Activated CD8-positive, alpha-beta memory T cell treated with anti-CD3 and anti-CD28 coated beads for 36 hours (primary cell): ENCODE measurements around the gene HNRNPA1L2. TPM values are rescaled to one million over a fixed set of nuclear protein-coding genes. Genes with fewer than 3 reads are reported as not detected.
"Not testable (repeated sequence)": the region's sequence is repeated elsewhere in the genome, so short reads cannot be mapped to it uniquely, and the experiment has no call there.

Experiments
- CTCF ChIA-PET: fragments of 350-600 bp; sonication (Branson Sonifier 250); formaldehyde crosslinking; loops from one replicate; lab custom pipeline; 2021; ENCODE audit warnings: antibody characterized with exemption; lab: Charles Lee
- POLR2A ChIA-PET: fragments of 350-600 bp; sonication (Branson Sonifier 250); formaldehyde crosslinking; loops from one replicate; lab custom pipeline; 2021; ENCODE audit warnings: antibody characterized with exemption; lab: Charles Lee
- total RNA-seq, 2 experiments: library from RNA; stranded (reverse); gene quantifications; one replicate each; pipeline ENCODE4 v1.2.3, GENCODE V29; 2021

Gene HNRNPA1L2
- total RNA-seq, 2 experiments from 2014 or later, result 8.2 to 9.8 TPM

- POLR2A ChIA-PET, CTCF ChIA-PET: not testable (repeated sequence)
Observed at GRCh38 chr13:52631083-52631690, 11.0 kb upstream of the HNRNPA1L2 start.

- POLR2A ChIA-PET, result no interaction called here
- CTCF ChIA-PET, result interaction anchor here (0.6 to 1.5 kb wide), 2 partner anchors 21 to 1287 kb away, joined by 4 read pairs; no protein-coding TSS in a partner anchor
Observed at GRCh38 chr13:52638666-52639328, 3.4 kb upstream of the HNRNPA1L2 start.

DNA sequence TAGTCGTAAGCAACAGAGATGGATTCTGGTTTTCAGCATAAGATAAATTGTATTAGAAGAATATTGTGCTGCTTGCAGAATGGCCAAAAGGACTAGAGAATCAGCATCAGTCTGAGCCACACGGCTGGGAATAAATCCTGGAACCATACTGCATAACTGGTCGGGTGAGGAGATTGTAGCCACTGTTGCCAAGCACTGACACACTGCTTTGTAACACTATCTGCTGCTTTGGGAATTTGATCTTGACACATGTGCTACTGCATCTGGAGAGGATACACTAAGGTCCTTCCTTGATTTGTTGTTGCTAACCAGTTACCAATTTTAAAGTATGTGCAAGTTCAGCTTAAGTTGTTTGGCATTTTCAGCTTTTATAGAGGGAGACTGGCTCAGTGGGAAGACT is 1.9 kb downstream of the HNRNPA1L2 start:
- ChIA-PET POLR2A (no interaction called here), CTCF (no interaction called here)

DNA sequence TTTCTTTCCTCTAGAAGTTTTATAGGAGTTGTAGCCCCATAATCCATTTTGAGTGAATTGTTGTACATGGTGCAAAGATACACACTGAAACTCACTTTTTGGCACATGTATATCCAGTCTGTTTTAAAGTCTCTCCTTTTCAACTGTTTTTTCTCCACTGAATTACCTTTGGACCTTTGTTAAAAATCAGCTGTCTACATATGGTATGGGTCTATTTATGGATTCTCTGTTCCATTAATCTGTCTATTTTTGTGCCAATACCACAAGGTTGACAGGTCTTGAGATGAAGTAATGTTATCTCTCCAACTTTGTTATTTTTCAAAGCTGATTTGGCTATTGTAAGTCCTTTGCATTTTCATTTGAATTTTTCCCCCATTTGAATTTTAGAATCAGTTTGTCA is 4.7 kb downstream of the HNRNPA1L2 start:
- POLR2A ChIA-PET, result no interaction called here
- CTCF ChIA-PET, result interaction anchor here (0.6 kb wide), 1 partner anchor 194 kb away, joined by 3 read pairs; no protein-coding TSS in a partner anchor

DNA sequence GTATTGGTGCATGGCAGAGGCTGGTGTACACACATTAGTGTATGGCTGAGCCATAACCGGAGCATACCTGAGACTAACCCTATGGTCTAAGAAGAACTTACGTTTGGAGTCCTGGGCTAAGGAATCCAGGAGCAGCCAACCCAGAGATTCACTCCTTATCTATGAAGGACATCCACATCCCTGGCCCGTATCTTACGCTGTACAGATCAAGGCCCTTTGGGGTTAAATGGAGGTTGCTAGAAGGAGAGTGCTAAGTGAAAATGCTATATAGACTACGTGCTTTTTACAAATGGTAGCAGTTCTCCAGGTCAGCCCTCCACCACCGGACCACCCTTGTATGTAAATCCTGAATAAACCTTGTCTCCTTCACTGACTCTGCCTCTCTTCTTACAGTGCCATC is 8.5 kb downstream of the HNRNPA1L2 start:
- ChIA-PET CTCF (no interaction called here), POLR2A (no interaction called here)

DNA sequence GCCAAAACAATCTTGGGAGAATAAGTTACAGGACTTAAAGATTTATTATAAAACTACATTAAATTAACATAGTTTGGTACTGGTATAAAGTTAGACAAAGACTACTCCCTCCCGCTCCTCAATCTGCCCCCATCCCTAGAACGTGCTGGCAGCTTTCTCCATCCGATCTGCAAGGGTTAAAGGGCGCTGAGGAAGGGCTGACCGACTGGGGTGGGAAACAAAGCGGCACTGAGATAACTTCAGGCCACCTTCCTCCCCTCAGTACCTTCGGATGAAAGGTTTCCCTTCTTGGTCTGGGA is 9.6 kb downstream of the HNRNPA1L2 start:
- ChIA-PET POLR2A (interaction anchor here (0.9 to 2.9 kb wide), 3 partner anchors 13 to 196 kb away, joined by 3 to 31 read pairs (median 3); no protein-coding TSS in a partner anchor), CTCF (interaction anchor here (0.5 to 2.4 kb wide), 3 partner anchors 35 to 201 kb away, joined by 4 to 9 read pairs (median 8); partner anchors contain the start of gene VPS36)

GRCh38 chr13:52652196-52652979 is 10.2 kb downstream of the HNRNPA1L2 start, which contains the start of gene SUGT1:
SUGT1 (plus strand) TSS chr13:52652836; CDS start chr13:52652921, 85 bp downstream.
- ChIA-PET CTCF (interaction anchor here (2.0 to 2.4 kb wide), 2 partner anchors 35 to 201 kb away, joined by 8 to 9 read pairs; partner anchors contain the start of gene VPS36), POLR2A (interaction anchor here (0.9 to 2.9 kb wide), 4 partner anchors 13 to 202 kb away, joined by 3 to 31 read pairs (median 4); partner anchors contain the start of gene VPS36)

DNA sequence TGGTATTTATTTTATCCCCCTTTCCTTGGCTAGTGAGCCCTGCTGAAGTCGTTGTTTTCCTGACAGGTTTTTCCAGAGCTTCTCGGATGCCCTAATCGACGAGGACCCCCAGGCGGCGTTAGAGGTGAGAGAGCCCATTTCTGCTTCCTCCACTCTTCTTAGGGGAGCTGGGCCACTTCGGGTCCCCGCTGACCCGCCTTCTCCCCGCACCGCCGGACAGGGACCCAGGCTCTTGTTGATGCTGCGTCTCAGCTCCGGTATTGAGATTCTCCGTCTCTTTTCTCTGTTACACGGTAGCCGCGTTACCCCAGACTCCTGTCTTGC is 10.7 kb downstream of the HNRNPA1L2 start:
- CTCF ChIA-PET, result interaction anchor here (2.0 to 2.4 kb wide), 2 partner anchors 36 to 202 kb away, joined by 8 to 9 read pairs; partner anchors contain the start of gene VPS36

DNA sequence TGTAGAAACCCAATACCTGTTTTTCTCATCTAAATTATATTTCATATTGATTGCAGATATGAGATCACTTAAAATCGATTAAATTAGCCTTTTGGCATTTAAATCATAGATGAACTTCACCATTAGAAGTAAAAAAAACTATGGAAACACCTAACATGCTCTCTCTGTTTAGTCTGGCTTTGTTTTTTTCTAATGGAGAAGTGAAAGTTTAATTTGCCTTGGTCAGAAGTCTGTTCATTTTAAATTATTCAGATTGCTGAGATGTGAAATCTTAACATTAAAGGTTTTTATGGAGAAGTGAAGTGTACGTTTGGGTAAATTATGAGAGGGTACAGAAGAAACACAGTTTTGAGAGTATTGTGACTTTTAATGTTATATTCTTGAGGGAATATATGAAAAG is 17.1 kb downstream of the HNRNPA1L2 start:
- POLR2A ChIA-PET, result no interaction called here
- CTCF ChIA-PET, result no interaction called here

More for the DNA sequence above, 10.7 kb downstream of the HNRNPA1L2 start:
- POLR2A ChIA-PET, result interaction anchor here (0.9 to 2.9 kb wide), 3 partner anchors 12 to 203 kb away, joined by 3 to 31 read pairs (median 4); partner anchors contain the start of gene VPS36

- POLR2A ChIA-PET, result no interaction called here
Observed at GRCh38 chr13:52664272-52664671, 22.0 kb downstream of the HNRNPA1L2 start.

DNA sequence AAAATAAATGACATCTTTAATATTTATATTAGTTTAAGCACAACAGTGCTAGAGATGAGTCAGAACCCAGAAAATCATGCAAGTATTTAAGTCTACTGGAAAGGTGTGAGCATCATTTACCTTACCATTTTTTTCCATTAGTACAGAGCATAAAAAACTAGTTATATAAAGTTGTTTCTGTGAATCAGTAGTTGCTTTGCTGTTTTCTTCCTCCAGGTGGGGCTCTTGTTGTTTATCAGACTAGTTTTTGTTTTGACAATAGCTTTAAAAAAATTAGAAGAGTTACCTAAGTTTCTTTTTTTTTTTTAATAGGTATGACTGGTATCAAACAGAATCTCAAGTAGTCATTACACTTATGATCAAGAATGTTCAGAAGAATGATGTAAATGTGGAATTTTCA is 23.1 kb downstream of the HNRNPA1L2 start:
- CTCF ChIA-PET, result interaction anchor here (1.1 kb wide), 1 partner anchor 21 kb away, joined by 4 read pairs; no protein-coding TSS in a partner anchor
- POLR2A ChIA-PET, result interaction anchor here (1.0 kb wide), 1 partner anchor 13 kb away, joined by 3 read pairs; the partner anchor contains the start of gene SUGT1

More at GRCh38 chr13:52664272-52664671, 22.0 kb downstream of the HNRNPA1L2 start:
- CTCF ChIA-PET, result no interaction called here

DNA sequence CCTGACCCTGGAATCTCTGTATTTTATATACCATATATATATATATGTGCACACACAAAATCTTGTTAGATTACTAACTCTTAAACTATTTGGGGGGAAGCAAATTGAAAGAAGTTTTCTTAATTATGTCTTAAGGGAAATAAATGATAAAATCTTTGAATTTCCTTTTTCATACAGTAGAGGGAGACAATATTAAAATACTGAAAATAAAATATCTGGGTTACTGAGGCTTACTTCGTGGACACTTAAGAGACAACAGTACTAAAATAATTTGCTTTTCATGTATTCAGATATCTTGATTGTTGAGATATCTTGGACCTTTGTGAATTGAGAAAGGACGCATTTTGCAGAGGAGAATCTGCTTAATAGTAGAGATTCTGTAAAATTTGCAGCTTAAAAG is 27.4 kb downstream of the HNRNPA1L2 start:
- ChIA-PET CTCF (no interaction called here), POLR2A (no interaction called here)

DNA sequence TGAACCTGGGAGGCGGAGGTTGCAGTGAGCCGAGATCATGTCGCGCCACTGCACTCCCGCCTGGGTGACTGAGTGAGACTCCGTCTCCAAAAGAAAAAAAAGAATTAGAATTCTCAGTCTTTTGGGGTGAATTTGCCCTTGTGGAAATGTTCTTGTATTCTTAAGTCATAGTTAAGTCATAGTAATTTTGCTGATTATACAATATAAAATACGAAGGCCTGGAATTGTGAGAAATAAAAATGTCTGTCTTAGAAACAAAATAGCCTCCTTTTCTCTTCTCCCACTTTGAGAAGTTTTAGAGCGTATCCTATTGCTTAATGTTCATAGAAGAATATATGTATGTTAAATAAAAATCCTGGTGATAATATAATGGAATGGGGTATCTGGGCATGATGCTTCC is 28.5 kb downstream of the HNRNPA1L2 start:
- POLR2A ChIA-PET, result no interaction called here
- CTCF ChIA-PET, result no interaction called here

DNA sequence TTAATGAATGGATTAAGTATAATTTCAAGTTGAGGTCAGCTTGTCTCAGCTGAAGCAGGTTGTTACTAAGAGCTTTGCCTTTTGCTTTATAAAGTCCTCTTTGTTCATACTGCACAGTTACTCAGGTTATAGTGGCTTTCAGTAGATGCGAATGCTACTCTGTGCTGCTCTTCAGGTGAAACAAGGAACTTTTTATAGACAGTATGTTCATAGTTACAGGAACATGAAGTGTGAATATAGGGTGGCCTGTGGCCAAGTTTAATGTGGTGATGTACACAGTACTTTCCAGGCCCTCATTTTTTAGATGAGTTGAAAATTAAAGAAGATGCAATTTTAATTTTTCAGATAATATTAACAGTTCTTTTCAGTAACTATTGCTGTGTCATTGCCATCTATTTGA is 31.2 kb downstream of the HNRNPA1L2 start:
- CTCF ChIA-PET, result no interaction called here
- POLR2A ChIA-PET, result no interaction called here

- ChIA-PET POLR2A (no interaction called here), CTCF (interaction anchor here (1.4 kb wide), 1 partner anchor 12 kb away, joined by 3 read pairs; no protein-coding TSS in a partner anchor)
Observed at GRCh38 chr13:52677823-52678222, 35.6 kb downstream of the HNRNPA1L2 start.

GRCh38 chr13:52685806-52686205 is 43.6 kb downstream of the HNRNPA1L2 start:
- CTCF ChIA-PET, POLR2A ChIA-PET: not testable (repeated sequence)

DNA sequence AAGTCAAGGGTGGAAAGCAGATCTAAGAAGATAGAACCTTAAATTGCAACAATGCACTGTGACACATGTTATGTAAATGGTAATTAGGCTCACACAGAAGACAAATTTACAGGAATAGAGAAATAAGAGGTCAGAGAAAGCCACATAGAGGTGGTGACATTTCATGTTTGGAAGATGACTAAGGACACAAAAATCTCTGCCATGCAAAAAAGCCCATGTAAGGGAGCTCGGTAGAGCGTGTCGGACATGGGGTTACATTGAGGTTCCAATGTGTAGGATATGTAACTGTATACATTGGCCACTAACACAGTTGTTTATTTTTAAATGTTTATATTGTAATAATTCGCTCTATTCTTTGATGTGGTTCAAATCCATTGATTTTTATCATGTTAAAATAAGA is 44.1 kb downstream of the HNRNPA1L2 start:
- POLR2A ChIA-PET, result no interaction called here
- CTCF ChIA-PET, result interaction anchor here (0.6 kb wide), 1 partner anchor 21 kb away, joined by 4 read pairs; no protein-coding TSS in a partner anchor
